Prostate gland (tissue), 2 donors: ENCODE results near the gene ZNF217. TPM values are rescaled to one million over a fixed set of nuclear protein-coding genes. Genes with fewer than 3 reads are reported as not detected.
"Not testable (repeated sequence)": the region's sequence is repeated elsewhere in the genome, so short reads cannot be mapped to it uniquely, and the experiment has no call there.

Source experiments
- DNase-seq: peaks from one replicate; pipeline ENCODE4 v3.0.0-alpha.2; 2019; ENCODE audit warnings: low spot score
- H3K27ac ChIP-seq, 2 donors: fragments of 200-600 bp; sonication (generic); 2 replicates each; pipeline ENCODE4 v1.5.1; 2017 to 2019
- H3K27me3 ChIP-seq: fragments of 200-600 bp; sonication (generic); replicated peaks from 2 replicates; pipeline ENCODE4 v1.5.1; 2019; ENCODE audit not compliant: insufficient read depth
- H3K36me3 ChIP-seq, 2 donors: fragments of 200-600 bp; sonication (generic); 1 replicate in 1 of 2; 2 replicates in 1 of 2; pipeline versions ENCODE4 v1.5.1 to v1.8.1; 2017 to 2019
- H3K4me1 ChIP-seq: fragments of 200-600 bp; sonication (generic); replicated peaks from 2 replicates; pipeline ENCODE4 v1.5.1; 2019
- H3K4me3 ChIP-seq, 2 donors: fragments of 200-600 bp; sonication (generic); 2 replicates each; pipeline ENCODE4 v1.5.1; 2017 to 2019
- H3K9me3 ChIP-seq: fragments of 200-600 bp; sonication (generic); 2 replicates; pipeline ENCODE4 v1.5.1; 2017
- POLR2A ChIP-seq: fragments of 450-650 bp; IDR thresholded peaks from one replicate; pipeline ENCODE4 v1.6.1; 2016; ENCODE audit warnings: antibody characterized with exemption, mild to moderate bottlenecking
- POLR2AphosphoS5 ChIP-seq: sonication (generic); formaldehyde crosslinking; IDR thresholded peaks from one replicate; pipeline ENCODE4 v1.6.1; 2017; ENCODE audit warnings: antibody characterized with exemption
- WGBS: methylation state at CpG from one replicate; pipeline ENCODE4 v1.1.5; 2018; 5-methylcytosine and 5-hydroxymethylcytosine counted together
- intact Hi-C: fragments of 100-400 bp; cut with DNase I; formaldehyde crosslinking; loops from one replicate; pipeline ENCODE4 v1.14.2; 2022
- total RNA-seq, 2 donors: library from RNA; depleted of rRNA; stranded (reverse); fragments of >200 nt; gene quantifications; one replicate each; pipeline ENCODE4 v1.1.0, GENCODE V29; 2016
- TF ChIP-seq, protein P1 (sequence below), 4 experiments: fragments of 200-600 bp in 2 of 4; fragments of 450-650 bp in 2 of 4; sonication (generic) in 2 of 4; IDR thresholded peaks; 1 replicate in 3 of 4; 2 replicates in 1 of 4; pipeline ENCODE4 v1.5.1; 2016 to 2019; ENCODE audit warnings: antibody characterized with exemption in 4 of 4, mild to moderate bottlenecking in 2 of 4, moderate library complexity in 2 of 4

ZNF217 gene
- total RNA-seq, 2 donors from 2014 or later, result 35.4 to 44.5 TPM

DNA sequence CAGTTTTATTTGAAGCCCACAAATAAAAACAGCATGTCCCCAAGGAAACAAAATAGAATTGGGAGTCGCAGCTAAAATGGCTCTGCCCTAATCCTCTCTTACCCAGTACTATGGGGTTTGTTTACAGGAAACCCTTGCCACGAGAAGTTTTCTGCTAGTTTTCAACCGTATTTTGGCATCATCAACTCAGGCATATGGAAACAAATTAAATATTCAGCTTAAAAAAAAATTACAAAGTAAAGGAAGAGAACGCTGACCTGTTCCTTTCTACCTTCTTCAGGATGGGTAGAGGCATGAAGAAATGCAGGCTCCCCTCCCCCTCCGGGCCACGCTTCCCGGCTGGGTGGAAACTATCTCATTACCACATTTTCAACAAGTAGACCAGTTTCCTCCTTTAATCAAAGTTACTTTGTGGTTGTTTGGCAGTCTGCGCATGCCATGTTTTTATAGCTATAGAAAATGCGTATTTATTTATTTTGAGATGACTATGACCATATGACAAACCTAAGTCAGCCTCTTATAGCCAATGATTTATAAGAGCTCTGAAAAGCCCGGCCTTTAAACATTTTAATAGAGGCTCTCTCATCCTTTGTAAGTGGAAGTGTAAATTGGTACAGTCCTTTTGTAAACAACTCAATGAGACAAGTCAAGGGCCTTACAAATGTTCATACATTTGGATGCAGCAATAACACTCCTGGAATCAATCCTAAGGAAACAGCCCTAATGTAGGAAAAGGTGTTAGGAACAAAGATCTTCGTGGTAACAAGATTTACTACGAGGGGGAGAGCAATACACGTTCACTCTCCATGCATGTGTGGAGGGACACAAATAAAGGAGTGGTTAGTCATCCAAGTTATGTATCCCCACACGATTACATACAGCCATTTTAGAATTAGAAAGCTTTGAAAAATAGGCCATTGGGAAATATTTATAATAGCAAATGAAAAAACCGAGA, 16.1 kb upstream of the ZNF217 start:
- no peaks in the 10 kb centered on the region for H3K27me3 ChIP-seq
- H3K36me3 ChIP-seq, result no peaks in the 10 kb centered on the region
- H3K4me3 ChIP-seq, result no peak overlapping the region
- H3K4me1 ChIP-seq, result peaks cover 3% of the 10 kb centered on the region
- WGBS, result 32% methylated on average over 15 of the region's 15 CpGs
- H3K27ac ChIP-seq, result peak overlapping the region; percentile 62 to 70
- no peaks in the 10 kb centered on the region for H3K9me3 ChIP-seq
- intact Hi-C loops, result no loop called here
- no peak for DNase-seq
- TF ChIP-seq, protein P1, sequence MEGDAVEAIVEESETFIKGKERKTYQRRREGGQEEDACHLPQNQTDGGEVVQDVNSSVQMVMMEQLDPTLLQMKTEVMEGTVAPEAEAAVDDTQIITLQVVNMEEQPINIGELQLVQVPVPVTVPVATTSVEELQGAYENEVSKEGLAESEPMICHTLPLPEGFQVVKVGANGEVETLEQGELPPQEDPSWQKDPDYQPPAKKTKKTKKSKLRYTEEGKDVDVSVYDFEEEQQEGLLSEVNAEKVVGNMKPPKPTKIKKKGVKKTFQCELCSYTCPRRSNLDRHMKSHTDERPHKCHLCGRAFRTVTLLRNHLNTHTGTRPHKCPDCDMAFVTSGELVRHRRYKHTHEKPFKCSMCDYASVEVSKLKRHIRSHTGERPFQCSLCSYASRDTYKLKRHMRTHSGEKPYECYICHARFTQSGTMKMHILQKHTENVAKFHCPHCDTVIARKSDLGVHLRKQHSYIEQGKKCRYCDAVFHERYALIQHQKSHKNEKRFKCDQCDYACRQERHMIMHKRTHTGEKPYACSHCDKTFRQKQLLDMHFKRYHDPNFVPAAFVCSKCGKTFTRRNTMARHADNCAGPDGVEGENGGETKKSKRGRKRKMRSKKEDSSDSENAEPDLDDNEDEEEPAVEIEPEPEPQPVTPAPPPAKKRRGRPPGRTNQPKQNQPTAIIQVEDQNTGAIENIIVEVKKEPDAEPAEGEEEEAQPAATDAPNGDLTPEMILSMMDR (IDR thresholded peaks at IDR 0.05), result no peak
- TF ChIP-seq POLR2AphosphoS5 (no peak), POLR2A (no peak)

DNA sequence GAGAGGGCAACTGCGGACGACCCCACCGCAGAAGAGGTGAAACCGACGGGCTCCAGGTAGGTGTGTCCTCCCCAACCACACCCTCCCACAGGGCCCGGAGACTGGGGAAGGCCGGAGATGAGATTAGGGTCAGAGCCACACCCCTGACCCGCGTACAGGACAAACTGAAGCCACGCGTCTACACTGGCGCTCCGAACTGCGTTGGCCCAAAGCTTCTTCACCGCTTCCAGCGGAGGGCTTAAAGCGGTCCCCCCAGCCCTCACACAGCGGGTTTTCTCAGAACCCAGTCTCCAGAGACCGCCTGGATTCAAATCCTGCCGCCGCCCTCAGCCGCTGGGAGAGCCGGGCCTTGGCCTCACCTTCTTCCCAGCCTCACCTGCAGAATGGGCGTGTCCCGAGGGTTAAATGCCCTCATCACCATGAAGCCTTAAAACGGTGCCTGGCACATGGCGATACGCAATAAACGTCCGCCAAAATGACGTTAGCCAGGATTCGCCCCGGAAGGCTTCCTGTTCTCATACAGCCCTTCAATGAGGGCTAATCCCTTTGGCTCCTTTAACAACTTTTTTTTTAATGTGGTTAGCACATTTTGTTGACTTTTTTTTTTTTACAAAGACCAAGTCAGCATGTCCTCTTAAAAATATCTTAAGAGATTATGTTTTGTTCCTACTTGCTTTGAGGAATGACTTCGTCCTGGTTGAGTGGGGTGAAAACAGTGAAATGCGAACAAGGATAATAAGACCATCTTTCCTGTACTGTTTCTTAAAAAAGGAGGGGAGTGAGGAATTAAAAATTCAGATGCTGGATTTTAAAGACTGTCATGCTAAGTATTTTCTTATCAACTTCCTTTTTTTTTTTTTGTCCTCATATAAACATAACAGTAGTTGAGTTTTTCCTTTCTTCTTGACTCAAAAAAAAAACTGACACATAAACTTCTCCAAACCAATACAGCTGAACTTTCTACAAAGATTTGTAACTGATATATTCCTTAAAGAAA, 15.1 kb upstream of the ZNF217 start:
- H3K36me3 ChIP-seq, result no peaks in the 10 kb centered on the region
- intact Hi-C loops, result no loop called here
- H3K27me3 ChIP-seq, result no peaks in the 10 kb centered on the region
- H3K9me3 ChIP-seq, result no peaks in the 10 kb centered on the region
- no peak overlapping the region for H3K4me3 ChIP-seq
- TF ChIP-seq POLR2A (no peak), POLR2AphosphoS5 (peak; percentile 79)
- TF ChIP-seq, protein P1 (IDR thresholded peaks at IDR 0.05), result no peak
- H3K27ac ChIP-seq, result peak overlapping the region; percentile 62 to 70
- peaks cover 3% of the 10 kb centered on the region for H3K4me1 ChIP-seq
- WGBS, result 65% methylated on average over 34 of the region's 35 CpGs
- peak; percentile 64 for DNase-seq

DNA sequence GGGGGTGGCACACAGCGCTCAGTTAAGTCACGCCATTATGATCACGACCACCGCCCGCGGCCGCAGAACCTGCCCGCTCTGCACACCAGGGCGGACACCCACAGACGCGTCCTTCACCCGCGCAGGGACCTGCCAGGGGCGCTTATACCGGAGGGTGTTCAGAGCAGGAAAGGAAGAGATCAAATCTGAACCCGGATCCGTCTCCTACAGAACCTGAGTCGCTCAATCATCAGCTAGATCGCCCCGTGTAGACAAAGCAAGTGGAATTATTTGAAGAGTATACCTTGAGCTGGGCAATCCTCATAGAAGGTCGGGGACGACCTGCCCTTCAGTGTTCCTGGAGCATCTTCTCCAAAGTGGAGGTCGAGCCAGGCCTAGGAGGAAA, 14.4 kb upstream of the ZNF217 start:
- Histone ChIP-seq H3K27me3 (no peaks in the 10 kb centered on the region), H3K9me3 (no peaks in the 10 kb centered on the region)
- no peak for DNase-seq

DNA sequence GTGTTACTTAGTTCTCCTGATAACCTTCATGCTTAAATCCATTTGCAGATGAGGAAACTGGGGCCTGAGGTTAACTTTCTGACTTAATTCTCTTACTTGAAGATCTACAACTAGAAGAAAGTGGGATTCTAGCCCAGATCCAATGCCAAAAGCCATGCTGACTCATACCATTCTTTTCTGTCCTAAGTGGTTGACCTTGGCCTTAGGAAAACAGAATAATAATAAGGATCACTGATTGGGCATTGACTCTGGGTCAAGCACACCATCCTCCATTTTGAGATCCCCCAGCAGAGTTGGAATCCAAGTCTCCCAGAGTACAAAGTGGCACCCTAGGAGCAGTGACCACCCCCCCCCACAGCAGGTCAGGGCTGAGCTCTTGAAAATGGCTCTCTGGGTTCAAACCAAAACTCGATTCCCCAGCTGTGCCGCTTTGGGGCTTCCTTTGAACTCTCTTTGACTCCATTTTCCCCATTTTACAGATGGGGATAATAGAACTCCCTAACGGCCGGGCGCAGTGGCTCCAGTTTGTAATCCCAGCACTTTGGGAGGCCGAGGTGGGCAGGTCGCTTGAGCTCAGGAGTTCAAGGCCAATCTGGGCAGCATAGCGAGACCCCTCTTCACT, 12.8 kb upstream of the ZNF217 start:
- TF ChIP-seq, protein P1 (IDR thresholded peaks at IDR 0.05), result no peak
- no peak for TF ChIP-seq POLR2A
- no peak for TF ChIP-seq POLR2AphosphoS5

More for the DNA sequence above, 14.4 kb upstream of the ZNF217 start:
- 97% methylated on average over 23 of the region's 23 CpGs for WGBS
- no peak for TF ChIP-seq POLR2A
- TF ChIP-seq, protein P1 (IDR thresholded peaks at IDR 0.05), result no peak
- no peak for TF ChIP-seq POLR2AphosphoS5
- Histone ChIP-seq H3K4me3 (no peak overlapping the region), H3K36me3 (no peaks in the 10 kb centered on the region), H3K27ac (no peak overlapping the region), H3K4me1 (peaks cover 3% of the 10 kb centered on the region)
- intact Hi-C loops, result no loop called here

DNA sequence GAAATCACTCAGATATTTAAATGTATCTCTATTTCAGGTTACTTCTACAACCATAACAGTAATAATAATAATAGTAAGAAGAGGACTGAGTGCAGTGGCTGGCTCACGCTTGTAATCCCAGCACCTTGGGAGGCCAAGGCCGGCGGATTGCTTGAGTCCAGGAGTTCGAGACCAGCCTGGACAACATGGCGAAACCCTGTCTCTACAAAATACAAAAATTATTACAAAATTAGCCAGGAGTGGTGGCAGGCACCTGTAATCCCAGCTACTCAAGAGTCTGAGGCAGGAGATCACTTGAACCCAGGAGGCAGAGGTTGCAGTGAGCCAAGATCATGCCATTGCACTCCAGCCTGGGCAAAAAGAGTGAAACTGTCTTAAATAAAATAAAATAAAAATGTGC, 11.8 kb upstream of the ZNF217 start:
- DNase-seq, H3K4me3 ChIP-seq, H3K9me3 ChIP-seq, H3K27me3 ChIP-seq, intact Hi-C loops, H3K36me3 ChIP-seq, H3K4me1 ChIP-seq, H3K27ac ChIP-seq: not testable (repeated sequence)
- 92% methylated on average over 5 of the region's 5 CpGs for WGBS

More for the DNA sequence above, 12.8 kb upstream of the ZNF217 start:
- intact Hi-C loops, result no loop called here
- WGBS, result 98% methylated on average over 8 of the region's 8 CpGs
- no peak for DNase-seq
- Histone ChIP-seq H3K36me3 (no peaks in the 10 kb centered on the region), H3K4me3 (no peak overlapping the region), H3K4me1 (peaks cover 3% of the 10 kb centered on the region), H3K9me3 (no peaks in the 10 kb centered on the region), H3K27ac (no peak overlapping the region), H3K27me3 (no peaks in the 10 kb centered on the region)

DNA sequence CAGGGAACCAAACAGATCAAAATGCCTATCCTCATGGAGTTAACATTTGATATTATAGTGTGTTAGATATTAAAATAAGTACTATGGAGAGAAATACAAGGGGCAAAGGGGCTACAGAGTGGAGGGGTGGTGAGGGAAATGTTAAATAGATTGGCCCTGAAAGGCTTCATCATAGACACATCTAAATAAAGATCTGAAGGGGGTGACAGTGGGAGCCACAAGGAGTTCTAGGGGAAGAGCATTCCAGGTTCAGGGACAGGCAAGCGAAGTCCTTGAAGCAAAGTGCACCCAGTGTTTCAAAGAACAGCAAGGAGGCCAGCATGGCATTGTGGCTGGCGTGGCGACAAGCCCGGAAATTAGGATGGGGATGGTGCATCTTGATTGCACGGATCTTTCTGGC, 11.2 kb upstream of the ZNF217 start:
- H3K27ac ChIP-seq, H3K4me1 ChIP-seq, H3K9me3 ChIP-seq, H3K4me3 ChIP-seq, DNase-seq, H3K27me3 ChIP-seq, H3K36me3 ChIP-seq, intact Hi-C loops: not testable (repeated sequence)
- WGBS, result 81% methylated on average over 5 of the region's 5 CpGs
